NCI-H510A treated with DMSO at 0.1 percent for 48 hours (cell line): ENCODE results near the gene ATAD3A.
A peak's percentile ranks its signal among the peaks of the same experiment; 100 is the strongest.
"Not testable (repeated sequence)": the region's sequence is repeated elsewhere in the genome, so short reads cannot be mapped to it uniquely, and the experiment has no call there.

Experiments used
- DNase-seq: peaks from one replicate; lab custom pipeline; 2025; lab: John Stamatoyannopoulos, UW

The ATAD3A gene

DNA sequence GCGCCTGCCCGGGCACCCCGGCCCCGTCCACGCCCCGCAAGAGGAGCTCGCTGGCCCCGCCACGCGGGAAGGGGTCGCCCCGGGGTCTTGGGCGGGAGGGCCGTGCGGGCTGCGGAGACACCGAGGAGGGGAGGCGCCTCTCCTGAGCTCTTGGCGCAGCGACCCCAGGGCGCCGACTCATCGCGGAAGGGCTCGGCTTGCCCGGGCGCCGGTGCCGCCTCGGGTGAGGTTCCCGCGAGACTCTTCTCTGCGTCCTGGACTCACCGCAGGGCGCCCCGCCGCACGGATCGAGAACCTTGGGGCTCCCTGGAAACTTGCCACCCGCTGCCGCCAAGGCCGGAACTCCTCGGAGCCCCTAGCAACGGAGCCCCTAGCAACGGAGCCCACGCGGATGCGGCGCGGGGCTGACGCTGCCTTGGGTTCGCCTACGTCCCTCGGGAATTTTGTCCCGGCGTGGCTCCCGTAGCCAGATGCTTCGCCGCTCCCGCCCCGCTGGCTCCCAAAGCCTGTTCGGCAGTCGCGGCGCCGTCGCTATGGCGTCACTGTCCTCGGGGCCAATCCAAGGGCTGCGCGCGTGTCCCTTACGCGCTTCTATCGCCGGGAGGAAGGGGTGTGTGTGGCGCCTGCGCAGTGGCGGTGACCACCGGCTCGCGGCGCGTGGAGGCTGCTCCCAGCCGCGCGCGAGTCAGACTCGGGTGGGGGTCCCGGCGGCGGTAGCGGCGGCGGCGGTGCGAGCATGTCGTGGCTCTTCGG is at the start of gene ATAD3A:
Gene ATAD3A, plus strand, starts transcription at position 630 of the 753 bp plus-strand sequence. Its CDS starts 107 bp downstream, at position 737.
- peak; percentile 100 for DNase-seq

GRCh38 chr1:1462318-1462966 is 49.5 kb upstream of the ATAD3A start:
- peak; percentile 99 for DNase-seq

- DNase-seq: no peak
These were observed 48.6 kb upstream of the ATAD3A start for GRCh38 chr1:1463312-1463711.

GRCh38 chr1:1468196-1468985 is 43.6 kb upstream of the ATAD3A start:
- not testable (repeated sequence) for DNase-seq

GRCh38 chr1:1470626-1471388 is 41.2 kb upstream of the ATAD3A start:
- no peak for DNase-seq

GRCh38 chr1:1471389-1472052 is 40.4 kb upstream of the ATAD3A start, which contains the start of gene ATAD3B:
ATAD3B (plus strand) TSS chr1:1471765; CDS start chr1:1471885, 120 bp downstream.
- peak; percentile 99 for DNase-seq

GRCh38 chr1:1472053-1472876 is 39.7 kb upstream of the ATAD3A start:
- not testable (repeated sequence) for DNase-seq

DNA sequence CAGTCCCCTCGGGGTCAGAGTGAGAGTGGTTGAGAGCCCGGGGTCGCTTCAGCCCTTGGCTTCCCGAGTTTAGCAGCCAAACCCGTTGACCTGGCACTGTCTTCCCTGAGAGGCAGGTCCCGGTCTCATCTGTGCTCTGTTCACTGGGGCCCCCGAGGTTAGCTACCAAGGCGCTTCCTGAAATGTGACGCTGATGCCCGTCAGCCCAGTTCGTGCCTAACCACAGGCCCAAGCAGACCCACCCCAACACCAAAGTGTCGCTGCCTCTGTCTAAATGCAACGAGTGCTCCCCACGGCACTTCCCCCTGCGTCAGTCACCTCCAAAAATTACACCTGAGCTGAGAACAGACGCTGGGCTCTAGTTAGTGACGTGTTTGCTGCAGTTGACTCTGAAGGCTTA is 36.0 kb upstream of the ATAD3A start:
- not testable (repeated sequence) for DNase-seq

DNA sequence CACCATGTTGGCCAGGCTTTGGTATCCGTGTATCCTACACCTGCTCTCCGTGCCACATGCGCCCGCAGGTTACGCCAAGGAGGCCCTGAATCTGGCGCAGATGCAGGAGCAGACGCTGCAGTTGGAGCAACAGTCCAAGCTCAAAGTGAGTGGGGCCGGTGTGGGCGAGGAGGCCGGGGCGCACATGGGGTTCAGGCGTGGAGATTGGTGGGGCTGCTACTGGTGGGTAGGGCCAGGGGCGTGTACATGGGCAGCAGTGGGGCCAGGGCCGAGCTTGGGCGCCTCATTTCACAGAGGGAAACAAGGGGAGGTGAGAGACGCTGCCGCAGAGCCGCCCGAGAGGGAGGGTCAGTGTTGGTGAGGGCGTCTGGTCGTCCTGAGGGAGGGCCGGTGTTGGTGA is 34.8 kb upstream of the ATAD3A start:
- no peak for DNase-seq

- no peak for DNase-seq
These were observed 32.1 kb upstream of the ATAD3A start for GRCh38 chr1:1479547-1480487.

- not testable (repeated sequence) for DNase-seq
These were observed 31.5 kb upstream of the ATAD3A start for GRCh38 chr1:1480488-1480867.

- not testable (repeated sequence) for DNase-seq
These were observed 30.2 kb upstream of the ATAD3A start for GRCh38 chr1:1481811-1482210.

DNA sequence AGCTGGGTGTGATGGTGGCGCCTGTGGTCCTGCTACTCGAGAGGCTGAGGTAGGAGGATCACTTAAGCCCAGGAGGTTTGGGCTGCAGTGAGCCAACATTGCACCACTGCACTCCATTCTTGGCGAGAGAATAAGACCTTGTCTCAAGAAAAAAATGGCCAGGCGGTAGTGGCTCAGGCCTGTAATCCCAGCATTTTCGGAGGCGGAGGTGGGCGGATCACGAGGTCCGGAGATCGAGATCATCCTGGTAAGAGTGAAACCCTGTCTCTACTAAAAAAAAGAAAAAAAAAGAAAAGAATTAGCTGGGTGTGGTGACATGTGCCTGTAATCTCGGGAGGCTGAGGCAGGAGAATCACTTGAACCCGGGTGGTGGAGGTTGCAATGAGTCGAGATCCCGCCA is 29.1 kb upstream of the ATAD3A start:
- DNase-seq: no peak

- no peak for DNase-seq
These were observed 28.2 kb upstream of the ATAD3A start for GRCh38 chr1:1483714-1484113.

- DNase-seq: not testable (repeated sequence)
These were observed 26.8 kb upstream of the ATAD3A start for GRCh38 chr1:1484976-1485750.

DNA sequence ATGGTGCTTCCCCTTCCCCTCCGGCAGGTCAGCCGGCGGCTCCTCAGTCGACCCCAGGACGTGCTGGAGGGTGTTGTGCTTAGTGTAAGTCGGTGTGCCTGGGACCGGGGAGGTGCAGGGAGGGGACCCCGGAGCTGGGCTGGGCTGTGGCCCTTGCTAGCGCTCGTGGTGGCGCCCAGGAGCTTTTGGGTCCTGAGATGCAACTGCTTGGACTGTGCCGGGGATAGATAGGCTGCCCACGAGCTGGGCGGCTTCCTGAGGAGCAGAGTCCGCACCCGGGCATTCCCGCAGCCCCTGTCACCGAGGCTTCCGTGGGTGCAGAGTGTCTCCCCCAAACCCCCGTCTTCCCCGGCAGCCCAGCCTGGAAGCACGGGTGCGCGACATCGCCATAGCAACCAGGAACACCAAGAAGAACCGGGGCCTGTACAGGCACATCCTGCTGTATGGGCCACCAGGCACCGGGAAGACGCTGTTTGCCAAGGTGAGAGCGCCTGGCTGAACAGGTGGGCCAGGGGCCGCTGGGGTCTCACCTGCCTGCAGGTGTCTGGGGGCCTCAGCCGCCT is 26.1 kb upstream of the ATAD3A start:
- not testable (repeated sequence) for DNase-seq

GRCh38 chr1:1487701-1488100 is 24.3 kb upstream of the ATAD3A start:
- no peak for DNase-seq

DNA sequence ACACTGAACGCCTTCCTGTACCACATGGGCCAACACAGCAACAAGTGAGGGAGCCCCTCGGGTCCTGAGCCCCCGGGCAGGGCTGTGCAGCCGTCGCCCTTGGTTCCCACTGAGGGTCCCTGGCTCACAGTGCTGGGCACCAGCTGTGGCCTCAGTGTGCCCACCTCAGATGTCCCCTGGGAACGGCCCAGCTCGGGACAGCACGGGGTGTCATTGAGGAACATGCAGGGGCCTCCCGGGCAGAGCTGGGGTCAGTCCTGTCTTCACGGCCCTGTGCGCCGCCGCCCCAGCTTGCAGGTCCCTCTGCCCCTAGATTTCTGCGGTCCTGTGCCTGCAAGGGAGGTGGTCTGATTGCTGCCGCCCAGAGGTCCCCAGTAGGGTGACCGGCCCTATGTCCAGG is 22.7 kb upstream of the ATAD3A start:
- no peak for DNase-seq
